GM19324 (cell line): Measurements from ENCODE around the gene ICE2.

Experiments
- ATAC-seq: cut with Tn5 transposase; IDR thresholded peaks from one replicate; pipeline ENCODE4 v1.9.1; 2021; ENCODE audit warnings: mild to moderate bottlenecking, moderate library complexity; ENCODE audit not compliant: unreplicated experiment, low FRiP score

ICE2 gene

GRCh38 chr15:60478566-60479360 lies at the start of gene ICE2:
ICE2 (minus strand) TSS chr15:60479142; CDS start chr15:60477977, 1,165 bp downstream.
- peak; percentile 93 for ATAC-seq

DNA sequence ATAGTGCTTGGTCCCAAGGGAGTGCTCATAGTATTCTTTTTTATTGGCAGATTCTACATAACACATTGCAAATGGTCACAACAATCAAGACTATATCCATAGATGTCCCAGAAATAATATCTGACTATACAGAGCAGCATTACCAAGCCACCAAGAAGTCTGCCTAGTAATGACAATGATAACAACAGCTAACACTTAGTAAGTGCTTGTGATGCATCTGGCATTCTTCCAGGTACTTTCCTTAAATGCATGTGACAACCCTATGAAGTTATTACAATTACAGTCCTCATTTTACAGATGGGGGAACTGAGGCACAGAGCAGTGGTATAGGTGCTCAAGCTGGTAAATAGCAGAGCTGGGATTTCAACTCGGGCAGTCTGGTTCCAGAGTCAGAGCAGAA lies 49.6 kb upstream of the ICE2 start:
- no peak for ATAC-seq

DNA sequence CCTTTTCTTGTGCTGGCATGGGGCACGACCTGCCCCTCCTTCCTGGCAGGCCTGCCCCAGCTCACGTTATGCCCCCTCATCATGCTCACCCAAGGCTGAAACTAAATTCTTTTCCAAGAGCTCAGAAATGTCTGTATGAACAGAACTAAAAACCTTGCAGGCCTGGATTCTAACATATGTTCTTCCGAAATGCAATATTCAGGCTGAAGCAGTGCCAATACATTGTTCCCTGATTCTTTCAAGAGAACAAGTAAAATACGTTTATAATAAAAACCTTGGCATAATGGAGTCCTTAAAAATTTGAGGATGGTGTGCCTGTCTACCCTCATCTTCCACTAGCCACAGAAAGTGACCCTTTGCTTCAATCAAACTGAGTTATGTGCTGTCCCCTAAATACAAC lies 48.5 kb upstream of the ICE2 start:
- ATAC-seq = no peak

DNA sequence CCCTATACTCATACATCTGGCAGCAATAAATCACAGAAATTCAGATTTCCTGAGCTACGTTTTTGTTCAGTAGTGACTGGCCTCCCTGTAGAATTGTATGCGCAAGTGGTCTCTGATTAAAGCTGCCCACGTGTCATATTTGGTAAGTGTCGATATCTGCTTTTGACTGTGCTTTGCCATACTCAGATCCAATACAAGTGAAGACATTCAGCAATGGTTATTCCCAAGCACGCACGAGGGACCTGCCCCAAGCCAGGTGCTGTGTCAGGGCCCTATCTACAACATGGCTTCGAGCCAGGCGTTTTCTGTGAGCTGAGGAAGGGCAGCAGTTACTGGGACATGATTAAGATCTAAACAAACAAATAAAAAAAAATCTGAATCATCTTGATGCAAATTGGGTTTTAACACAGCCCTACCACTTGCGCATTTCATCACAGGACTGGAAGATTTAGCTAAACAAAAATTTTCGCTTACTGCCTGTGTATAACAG lies 47.2 kb upstream of the ICE2 start:
- ATAC-seq = no peak

DNA sequence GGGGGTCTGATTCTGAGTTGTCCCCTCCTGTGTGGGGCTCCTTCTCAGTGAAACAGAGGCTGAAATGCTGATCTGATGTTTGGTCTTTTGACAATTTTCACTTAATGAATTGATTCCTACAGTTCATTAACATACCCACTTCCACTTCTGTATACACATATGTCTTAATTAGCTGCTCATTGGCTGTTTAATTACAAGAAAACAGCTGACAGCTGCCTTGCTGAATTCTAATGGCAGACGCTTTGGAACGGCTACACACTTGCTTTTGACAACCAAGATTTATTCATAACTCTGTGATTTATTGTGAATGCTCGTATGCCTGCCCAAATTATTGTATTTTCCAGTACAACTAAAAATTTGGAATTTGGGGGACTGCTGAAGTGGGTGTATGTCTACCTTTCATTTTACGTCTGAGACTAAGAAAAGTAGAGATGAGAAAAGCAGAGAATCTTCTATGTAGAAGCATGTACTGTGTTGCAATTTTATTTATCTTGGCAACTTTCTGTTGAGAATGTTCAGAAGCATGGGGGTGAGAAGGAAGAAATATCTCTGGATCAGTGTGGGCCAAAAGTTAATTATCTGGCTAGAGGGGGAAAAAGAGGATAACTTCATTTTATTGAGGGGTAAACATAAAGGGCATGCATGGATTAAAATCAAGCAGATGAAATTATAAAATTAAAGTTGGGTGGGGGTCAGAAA lies 46.5 kb upstream of the ICE2 start:
- ATAC-seq = no peak

DNA sequence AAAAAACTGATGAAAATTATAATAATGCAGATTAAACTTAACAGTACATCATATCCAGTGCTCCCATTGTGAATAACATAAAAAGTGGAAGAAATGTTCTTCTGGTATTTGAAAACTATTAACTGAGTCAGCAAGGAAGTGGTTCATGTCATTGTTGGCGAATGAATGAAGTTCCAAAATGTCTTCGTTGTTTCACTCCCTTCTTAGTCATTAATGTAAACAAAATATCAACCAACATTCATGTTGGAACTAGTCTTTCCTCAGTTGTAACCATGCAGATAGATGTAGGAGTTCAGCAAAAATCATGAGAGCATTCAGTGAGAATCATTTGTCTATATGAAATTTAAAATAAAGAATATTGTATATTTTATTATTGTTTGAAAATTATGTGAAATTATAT lies 44.1 kb upstream of the ICE2 start:
- no peak for ATAC-seq

DNA sequence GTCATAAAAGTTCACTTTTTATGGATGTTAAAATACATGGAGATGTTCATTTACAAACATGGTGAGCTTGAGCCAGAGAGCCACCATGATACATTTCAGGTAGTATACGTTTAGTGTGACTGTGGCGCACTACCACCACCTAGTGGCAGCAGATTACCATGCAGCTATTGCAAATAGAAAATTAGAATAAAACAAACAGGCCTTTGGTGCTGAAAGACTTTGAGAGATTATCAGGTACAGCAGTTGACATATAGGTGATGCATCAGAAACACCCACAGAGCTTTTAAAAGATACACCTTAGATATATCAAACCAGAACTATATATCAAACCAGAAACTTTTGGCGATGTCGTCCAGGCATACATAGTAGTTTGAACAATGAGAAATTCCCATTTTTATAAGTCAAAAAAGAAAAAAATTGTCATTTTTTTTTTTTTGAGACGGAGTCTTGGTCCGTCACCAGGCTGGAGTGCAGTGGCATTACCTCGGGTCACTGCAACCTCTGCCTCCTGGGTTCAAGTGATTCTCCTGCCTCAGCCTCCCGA lies 42.0 kb upstream of the ICE2 start:
- ATAC-seq = no peak

- no peak for ATAC-seq
Measured at GRCh38 chr15:60520013-60520824, 41.3 kb upstream of the ICE2 start.

DNA sequence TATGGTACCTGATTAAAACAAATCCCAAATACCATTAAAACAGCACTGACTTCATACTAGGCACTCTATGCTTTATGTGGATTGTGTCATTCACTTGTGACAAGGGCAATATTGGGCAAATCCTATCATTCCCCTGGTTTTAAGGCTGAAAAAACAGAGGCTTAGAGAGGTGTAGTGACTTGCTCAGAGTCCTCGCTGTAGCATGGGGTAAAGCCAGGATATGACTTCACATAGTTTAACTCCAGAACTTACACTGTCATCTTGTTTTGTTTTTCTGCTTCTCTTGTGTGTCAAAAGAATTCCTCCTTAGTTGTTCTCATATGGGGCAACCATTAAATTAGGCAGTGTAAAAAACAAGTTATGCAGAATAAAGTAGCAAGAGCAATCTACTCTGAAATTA lies 40.3 kb upstream of the ICE2 start:
- ATAC-seq = no peak

DNA sequence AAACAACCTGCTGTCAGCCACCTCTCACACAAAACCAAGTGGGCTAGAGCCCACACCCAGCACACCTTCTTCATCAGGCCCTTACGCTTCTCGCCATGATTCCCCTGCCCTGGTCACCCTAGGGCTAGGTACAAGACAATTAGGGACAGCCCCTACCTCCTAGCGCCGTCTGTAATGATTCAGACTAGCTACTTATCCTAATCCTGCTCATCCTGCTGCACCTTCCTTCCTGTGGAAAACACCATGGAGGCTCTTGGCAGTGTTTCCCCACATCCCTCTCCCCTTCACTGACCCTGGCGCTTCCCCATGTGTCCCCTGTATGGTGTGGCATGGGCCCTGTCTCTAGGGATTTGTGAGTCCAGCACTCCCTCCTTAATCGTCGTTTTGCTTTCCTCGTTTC lies 39.6 kb upstream of the ICE2 start:
- no peak for ATAC-seq

GRCh38 chr15:60514261-60514881 lies 35.4 kb upstream of the ICE2 start:
- ATAC-seq = no peak

DNA sequence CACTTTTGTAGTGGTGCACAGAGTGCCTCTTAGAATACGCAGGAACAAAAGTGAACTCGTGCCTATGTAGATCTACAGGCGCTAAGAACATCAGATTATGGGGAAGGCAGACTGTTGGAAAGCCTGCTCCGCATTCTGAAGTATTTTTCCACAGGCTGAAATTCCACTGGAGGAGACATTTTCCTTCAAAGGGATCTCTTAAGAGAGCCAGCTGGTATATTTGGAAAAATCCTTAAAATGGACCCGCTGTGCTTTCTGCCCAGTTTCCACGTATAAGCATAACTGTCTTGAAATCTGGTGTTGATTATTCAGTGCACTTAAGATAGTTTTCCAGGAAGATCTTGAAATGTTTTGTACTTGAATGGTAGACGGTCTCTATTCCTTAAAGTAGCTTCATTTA lies 34.7 kb upstream of the ICE2 start:
- ATAC-seq = no peak

DNA sequence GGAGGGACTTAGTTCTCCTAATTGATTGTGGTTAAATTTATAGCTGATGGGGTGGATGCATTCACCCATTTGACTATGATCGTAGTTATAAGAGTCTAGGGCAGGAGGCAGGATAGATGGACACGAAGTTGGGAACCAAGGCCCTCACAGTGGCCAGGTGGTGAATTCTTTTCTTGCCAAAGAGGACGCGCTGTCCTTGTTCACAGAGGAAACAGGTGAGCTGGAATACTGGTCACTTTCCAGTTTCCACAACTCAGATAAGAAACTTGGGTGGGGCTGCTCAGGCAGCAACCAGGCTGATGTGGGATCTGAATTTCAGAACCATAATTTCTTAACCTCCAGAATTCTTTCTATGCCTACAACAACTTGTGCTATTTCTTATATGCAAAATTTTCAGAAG lies 34.0 kb upstream of the ICE2 start:
- ATAC-seq = no peak

- ATAC-seq = no peak
Measured at GRCh38 chr15:60511351-60512031, 32.5 kb upstream of the ICE2 start.

GRCh38 chr15:60510006-60510405 lies 31.1 kb upstream of the ICE2 start:
- ATAC-seq = no peak

GRCh38 chr15:60509470-60509869 lies 30.5 kb upstream of the ICE2 start:
- ATAC-seq = no peak

- no peak for ATAC-seq
Measured at GRCh38 chr15:60508442-60508841, 29.5 kb upstream of the ICE2 start.

DNA sequence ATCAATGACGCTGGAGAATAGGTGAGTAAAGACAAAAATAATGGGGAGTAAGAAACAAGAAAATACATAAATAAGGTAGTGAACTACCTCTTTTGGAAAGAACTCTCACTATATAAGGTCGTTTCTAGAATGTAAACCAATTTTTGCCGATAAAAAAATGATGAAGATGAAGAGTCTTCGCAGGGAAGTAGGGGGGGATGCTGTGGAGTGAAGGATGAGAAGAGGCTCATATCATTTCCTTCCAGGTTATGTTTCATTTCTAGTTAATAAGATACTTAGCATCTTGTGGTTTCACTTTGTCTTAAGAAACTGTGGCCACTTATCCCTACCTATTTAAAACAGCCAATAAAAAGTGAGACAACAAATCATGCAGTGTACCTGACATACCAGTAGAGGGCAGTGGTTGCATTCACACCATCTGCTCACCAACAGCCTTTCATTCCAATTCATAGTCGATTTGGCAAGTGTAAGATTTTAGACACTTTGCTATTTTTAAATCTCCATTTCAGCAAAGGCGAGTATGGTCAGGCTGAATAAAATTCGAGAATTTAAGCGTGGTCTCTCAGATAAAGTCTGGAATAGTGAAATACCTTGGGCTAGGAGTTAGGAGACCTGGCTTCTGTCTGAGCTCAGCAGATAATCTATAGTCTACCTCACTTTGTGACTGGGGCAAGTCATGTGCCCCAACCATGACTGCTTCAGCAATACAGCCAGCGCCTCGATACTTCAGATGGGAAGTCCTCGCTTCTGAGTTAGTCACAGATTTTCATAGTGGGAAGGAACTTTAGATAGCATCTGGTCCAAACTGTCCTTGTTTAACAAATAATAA lies 28.9 kb upstream of the ICE2 start:
- ATAC-seq = peak; percentile 79

GRCh38 chr15:60496853-60497252 lies 17.9 kb upstream of the ICE2 start:
- no peak for ATAC-seq
